GM12801 (cell line): ENCODE data around the gene TMX2.

ENCODE experiments used
- TF ChIP-seq, protein P1 (sequence below): IDR thresholded peaks from one replicate; pipeline ENCODE4 v1.5.1; 2011; ENCODE audit warnings: control low read depth; ENCODE audit not compliant: insufficient read length; ENCODE audit errors: extremely low read depth

TMX2 gene

GRCh38 chr11:57675176-57675941 is 37.0 kb upstream of the TMX2 start:
- TF ChIP-seq, protein P1, sequence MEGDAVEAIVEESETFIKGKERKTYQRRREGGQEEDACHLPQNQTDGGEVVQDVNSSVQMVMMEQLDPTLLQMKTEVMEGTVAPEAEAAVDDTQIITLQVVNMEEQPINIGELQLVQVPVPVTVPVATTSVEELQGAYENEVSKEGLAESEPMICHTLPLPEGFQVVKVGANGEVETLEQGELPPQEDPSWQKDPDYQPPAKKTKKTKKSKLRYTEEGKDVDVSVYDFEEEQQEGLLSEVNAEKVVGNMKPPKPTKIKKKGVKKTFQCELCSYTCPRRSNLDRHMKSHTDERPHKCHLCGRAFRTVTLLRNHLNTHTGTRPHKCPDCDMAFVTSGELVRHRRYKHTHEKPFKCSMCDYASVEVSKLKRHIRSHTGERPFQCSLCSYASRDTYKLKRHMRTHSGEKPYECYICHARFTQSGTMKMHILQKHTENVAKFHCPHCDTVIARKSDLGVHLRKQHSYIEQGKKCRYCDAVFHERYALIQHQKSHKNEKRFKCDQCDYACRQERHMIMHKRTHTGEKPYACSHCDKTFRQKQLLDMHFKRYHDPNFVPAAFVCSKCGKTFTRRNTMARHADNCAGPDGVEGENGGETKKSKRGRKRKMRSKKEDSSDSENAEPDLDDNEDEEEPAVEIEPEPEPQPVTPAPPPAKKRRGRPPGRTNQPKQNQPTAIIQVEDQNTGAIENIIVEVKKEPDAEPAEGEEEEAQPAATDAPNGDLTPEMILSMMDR = no peak

DNA sequence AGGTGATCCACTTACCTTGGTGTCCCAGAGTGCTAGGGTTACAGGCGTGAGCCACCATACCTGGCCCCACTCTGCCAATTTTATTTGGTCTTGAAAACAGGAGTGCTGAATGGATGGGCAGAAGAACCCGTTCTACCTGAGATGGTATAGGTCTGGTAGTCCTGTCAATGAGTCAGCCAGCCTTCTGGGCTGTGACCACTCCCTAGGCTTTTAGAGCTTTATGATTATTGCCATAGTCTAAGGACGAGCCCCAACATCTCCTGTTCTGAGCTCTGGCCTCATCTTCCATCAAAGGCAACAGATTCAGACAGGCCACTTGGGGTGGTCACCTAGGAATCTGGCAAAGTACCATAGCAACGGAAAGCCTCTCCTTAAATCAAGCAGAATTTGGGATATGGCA is 33.0 kb upstream of the TMX2 start:
- TF ChIP-seq, protein P1 = no peak

DNA sequence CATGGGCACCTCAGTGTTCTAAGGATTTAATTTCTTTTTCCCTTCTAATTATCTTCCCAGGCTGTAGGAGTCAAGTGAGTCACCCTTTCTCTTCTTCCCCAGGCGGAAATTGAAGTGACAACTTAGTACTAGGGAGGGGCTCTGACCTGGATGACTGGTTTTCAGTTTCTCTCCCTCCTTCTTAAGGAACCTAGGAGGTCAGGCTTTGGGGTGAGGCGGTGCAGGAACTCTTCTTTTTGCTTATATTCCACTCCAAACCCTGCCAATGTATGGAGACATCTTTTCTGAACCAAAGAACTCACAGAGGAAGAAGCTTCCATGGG is 31.9 kb upstream of the TMX2 start:
- TF ChIP-seq, protein P1 = no peak

GRCh38 chr11:57681168-57681567 is 31.2 kb upstream of the TMX2 start:
- TF ChIP-seq, protein P1 = no peak

DNA sequence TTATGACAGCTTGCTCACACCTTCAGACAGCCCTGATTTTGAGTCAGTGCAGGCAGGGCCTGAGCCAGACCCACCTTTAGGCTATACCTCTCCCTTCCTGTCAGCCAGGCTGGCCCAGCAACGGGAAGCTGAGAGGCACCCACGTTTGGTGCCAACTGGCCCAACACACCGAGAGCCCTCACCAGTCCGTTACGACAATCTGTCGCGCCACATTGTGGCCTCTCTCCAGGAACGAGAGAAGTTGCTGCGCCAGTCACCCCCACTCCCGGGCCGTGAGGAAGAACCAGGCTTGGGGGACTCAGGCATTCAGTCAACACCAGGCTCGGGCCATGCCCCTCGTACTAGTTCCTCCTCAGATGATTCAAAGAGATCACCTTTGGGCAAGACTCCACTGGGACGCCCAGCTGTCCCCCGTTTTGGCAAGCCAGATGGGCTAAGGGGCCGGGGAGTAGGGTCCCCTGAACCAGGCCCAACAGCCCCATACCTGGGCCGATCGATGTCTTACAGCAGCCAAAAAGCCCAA is 13.5 kb upstream of the TMX2 start:
- TF ChIP-seq, protein P1 = no peak

- TF ChIP-seq, protein P1 = no peak
Observed at GRCh38 chr11:57699813-57700212, 12.6 kb upstream of the TMX2 start.

- TF ChIP-seq, protein P1 = no peak
Observed at GRCh38 chr11:57700425-57700824, 12.0 kb upstream of the TMX2 start.
